Ureter (tissue), 1 donor: ENCODE data around the gene ACTR1B. TPM values are rescaled to one million over a fixed set of nuclear protein-coding genes. Genes with fewer than 3 reads are reported as not detected.
"Not testable (repeated sequence)": the region's sequence is repeated elsewhere in the genome, so short reads cannot be mapped to it uniquely, and the experiment has no call there.

Experiments
- DNase-seq: peaks from one replicate; pipeline ENCODE4 v3.0.0-alpha.2; 2020; ENCODE audit warnings: low spot score
- total RNA-seq: library from RNA; stranded (reverse); gene quantifications from one replicate; pipeline ENCODE4 v1.2.4, GENCODE V29; 2023
- donor health status: DM: yes; HTN: yes; CAD: no.

Gene ACTR1B
- total RNA-seq, 1 donor from 2014 or later: 67.4 TPM

DNA sequence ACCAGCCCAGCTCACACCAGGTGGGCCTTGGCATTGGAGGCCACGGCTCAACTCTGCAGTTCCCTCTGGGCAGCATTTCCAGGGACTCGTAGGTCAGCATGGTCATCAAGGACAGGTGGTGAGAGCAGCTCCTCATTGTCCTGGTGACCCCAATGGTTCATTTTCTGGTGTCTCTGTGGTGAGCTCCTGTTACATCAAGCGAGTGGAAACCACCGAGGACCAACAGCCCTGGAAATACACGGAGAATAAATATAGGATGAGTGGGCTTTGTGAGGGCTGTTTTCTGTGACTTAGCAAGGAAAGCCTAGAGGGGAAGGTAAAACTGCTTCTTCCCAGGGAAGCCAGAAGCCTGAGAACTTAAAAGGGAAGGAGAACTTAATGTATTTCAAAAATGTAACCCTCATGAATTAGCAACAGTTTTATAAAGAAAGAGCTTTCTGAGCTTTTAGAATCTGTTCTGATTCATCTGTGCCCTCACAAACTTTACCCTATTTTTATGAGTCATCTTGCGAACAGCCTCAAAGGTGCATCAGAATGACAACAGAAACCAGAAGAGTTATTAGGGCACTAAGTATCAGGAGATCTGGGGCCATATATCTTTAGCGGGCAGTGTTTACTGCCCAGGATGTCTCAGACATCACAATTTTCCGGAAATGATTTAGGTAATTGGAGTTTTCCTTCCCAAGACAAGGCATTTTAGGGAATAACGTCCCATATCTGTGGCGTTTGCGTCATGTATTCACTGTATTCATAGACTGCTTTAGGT is 24.4 kb upstream of the ACTR1B start:
- DNase-seq: no peak

DNA sequence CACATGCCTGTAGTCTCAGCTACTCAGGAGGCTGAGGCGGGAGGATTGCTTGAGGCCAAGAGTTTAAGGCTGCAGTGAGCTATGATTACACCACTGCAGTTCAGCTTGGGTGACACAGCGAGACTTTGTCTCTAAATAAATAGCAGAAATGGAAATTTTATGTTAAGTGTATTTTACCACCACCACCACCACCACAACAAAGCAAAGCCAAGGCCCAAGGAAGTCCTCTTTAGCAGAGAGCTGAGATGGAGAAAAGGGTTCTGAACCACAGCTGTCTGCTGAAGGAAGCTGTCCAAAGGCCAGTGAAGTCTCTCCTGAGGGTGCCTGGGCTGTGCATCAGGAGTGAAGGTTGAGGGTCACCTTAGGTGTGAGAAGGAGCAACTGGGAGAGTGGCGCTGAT is 23.4 kb upstream of the ACTR1B start:
- DNase-seq: not testable (repeated sequence)

GRCh38 chr2:97678298-97678697 is 14.5 kb upstream of the ACTR1B start:
- no peak for DNase-seq

DNA sequence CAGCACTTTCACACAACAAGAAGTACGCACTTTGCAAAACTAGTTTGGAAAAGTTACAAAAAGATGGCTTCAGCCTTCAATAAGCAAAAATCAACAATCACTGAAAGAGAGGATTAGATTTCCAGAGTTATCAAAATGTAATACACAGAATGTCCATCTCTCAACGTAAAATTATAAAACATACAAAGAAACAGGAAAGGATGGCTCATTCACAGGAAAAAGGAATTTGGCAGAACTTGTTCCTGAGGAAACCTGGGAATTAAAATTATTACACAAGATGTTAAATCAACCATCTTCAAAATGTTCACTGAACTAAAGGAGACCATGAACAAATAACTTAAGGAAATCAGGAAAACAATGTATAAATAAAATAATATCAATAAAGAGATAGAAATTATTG is 13.6 kb upstream of the ACTR1B start:
- no peak for DNase-seq

DNA sequence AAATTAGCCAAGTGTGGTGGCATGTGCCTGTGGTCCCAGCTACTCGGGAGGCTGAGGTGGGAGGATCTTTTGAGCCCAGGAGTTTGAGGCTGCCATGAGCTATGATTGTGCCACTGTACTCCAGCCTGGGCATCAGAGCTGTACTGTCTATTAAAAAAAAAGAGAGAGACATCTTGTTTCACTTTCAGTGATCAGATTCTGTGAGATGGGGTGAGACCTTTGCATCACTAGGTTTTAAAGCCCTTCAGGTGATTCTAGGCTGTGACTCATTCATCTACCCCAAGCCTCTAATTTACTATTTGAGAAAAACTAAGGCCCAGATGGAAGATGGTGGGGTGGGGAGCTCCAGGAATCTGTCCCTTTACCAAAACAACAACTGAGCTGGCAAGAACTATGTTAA is 12.8 kb upstream of the ACTR1B start:
- no peak for DNase-seq

DNA sequence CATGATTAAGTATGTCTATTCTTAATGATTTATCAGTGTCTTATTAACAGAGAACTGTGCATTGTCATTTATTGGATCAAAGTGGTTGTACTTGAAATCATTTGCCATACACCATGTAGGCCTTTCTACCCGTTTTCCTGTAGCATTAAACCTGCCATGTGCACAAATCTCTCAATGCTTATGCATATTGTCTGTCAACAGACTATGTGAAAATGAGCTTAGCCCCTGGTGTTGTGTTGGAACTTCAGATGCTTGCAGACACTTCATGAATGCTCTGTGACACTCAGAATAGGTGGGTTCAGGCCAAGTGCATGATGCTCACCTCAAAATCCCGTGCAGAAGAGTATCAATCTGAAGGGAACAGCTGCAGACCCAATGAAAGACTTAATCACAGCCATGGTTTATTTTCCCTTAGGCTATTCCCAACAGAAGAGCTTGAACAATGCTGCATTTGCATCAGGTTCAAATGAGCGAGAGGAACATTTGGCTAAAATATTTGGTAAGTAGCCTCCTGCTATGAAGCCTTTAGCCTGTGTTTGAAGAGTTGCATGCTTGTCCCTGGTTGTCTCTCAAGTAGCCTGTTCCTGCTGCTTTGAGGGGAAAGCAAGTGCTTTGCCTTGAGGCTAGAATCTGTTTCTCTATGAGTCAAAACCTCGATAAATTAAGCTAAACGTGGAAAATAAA is 11.7 kb upstream of the ACTR1B start:
- no peak for DNase-seq

DNA sequence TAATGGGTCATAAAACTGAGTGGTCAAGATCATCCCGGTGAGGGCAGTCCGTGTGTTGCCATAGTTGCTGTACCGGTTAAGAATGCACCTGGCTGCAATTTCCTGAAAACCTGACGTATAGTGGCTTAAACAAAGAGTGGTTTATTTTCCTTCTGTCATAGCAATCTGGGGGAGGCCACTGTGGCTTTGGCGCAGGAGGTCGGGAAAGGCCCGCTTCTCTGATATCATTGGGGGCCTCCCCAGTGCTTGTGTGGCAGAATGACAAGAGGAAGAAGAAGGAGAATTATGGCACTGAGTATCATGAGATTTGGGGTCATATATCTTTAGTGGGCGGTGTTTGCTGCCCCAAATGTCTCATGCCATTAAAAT is 10.1 kb upstream of the ACTR1B start:
- DNase-seq: no peak

GRCh38 chr2:97673182-97673914 is 9.5 kb upstream of the ACTR1B start:
- DNase-seq: no peak

DNA sequence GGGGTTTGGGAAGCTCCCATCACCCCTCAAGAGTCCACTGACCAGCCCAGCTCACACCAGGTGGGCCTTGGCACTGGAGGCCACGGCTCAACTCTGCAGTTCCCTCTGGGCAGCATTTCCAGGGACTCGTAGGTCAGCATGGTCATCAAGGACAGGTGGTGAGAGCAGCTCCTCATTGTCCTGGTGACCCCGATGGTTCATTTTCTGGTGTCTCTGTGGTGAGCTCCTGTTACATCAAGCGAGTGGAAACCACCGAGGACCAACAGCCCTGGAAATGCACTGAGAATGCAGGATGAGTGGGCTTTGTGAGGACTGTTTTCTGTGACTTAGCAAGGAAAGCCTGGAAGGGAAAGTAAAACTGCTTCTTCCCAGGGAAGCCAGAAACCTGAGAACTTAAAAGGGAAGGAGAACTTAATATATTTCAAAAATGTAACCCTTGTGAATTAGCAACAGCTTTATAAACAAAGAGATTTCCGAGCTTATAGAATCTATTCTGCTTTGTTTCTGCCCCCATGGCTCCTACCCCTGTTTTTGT is 8.8 kb upstream of the ACTR1B start:
- DNase-seq: not testable (repeated sequence)

DNA sequence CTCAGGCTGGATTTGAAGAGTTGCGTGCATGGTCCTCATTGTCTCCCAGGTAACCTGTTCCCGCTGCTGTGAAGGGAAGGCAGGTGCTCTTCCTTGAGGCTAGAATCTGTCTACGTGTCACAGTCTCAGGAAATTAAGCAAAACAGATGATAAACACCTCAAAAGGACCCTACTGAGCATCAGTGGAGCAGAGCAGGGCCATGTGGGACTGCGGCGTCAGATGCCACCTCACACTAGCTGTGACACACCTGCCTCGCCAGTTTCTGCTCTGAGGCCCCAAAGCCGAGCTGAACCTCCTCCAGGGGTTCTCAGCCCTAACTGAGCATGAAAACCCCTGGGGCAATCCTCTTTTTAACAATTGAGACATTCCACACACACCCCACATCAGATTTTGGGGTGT is 7.7 kb upstream of the ACTR1B start:
- DNase-seq: no peak

- DNase-seq: no peak
These were observed 6.6 kb upstream of the ACTR1B start for GRCh38 chr2:97670471-97670870.

- no peak for DNase-seq
These were observed 5.6 kb upstream of the ACTR1B start, which contains the start of gene C2orf92 for GRCh38 chr2:97669448-97669847. Gene C2orf92 (plus strand): TSS chr2:97669713. CDS start chr2:97669789, 76 bp downstream.

- DNase-seq: no peak
These were observed 759 bp upstream of the ACTR1B start for GRCh38 chr2:97664636-97664970.

DNA sequence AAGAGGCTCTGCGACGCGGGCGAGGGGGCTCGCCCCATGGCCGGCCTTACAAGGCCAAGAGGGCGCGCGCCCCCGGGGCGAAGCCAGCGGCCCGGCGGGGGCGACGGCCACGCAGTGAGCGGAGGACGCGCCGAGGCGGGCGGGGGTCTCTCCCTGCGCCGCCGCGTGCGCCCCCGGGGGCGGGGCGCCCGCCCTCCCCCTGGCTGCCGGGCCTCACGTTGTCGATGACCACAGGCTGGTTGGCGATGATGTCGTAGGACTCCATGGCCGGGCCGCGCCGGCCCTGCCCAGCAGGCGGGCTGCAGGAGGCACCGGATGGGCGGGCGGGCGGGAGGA is 250 bp downstream of the ACTR1B start:
- DNase-seq: no peak

GRCh38 chr2:97662895-97663625 is 784 bp downstream of the ACTR1B start:
- peak; percentile 70 for DNase-seq

- DNase-seq: no peak
These were observed 1.4 kb downstream of the ACTR1B start for GRCh38 chr2:97662386-97662894.

GRCh38 chr2:97661927-97662326 is 1.9 kb downstream of the ACTR1B start:
- DNase-seq: no peak

DNA sequence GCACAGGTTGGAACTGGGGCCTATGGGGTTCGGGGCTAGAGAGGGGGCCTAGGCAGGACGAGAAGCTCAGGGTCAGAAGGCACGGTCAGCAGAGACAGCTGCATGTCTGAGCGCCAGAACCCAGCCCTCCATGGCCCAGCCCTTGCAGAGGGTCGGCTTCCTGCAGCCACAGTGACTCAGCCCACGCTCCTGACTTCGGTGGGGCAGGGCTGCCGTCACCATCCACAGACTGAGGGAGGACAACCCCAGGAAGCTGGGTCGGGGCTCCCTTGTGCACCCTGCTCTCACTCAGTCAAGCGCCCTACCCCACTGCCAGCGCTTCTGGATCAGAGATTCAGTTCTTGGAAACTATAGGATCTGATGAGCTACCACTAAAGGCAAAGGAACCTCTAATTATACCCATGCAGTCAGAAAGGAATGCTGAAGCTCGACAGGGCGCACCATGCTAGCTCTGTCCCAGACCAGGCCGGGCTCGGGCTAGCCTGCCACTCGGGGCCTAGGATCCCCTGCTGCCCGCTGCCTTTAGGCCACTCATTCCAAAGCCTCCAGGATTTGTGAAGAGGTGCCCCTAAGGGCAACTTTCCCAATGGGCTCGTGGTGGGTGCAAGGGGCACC is 3.0 kb downstream of the ACTR1B start:
- DNase-seq: no peak

DNA sequence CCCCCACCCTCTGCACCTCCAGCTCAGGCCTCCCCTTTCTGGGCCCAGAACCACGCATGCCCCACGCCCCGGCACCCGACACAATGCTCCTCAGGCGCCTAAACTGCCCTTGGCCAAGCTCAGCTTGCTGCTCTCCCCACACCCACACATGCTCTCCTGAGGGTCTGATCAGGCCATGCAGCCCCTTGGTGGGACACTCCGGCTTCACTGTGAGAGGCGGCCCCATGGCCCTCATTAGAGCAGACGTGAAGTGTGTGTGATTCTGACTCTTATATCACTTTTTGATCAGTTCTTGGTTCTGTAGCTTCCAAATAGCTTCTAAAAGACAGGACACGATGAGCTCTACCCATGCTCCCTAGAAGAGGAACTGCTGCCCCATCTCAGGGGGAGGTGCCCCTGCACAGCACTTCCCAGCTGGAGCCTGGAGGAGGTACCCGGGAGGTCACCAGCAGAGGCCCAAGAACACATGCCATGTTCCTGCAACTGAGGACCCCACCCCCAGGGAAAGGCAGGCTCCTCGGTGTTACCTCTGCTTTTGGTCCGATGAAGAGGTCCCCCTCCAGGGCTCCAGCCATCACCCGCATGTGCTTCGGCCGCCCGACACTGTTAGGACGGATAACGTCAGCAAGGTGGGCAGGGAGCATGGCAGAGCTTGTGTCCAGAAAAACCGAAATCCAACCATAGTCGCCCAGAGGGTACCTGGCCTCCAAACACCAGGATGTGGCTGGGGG is 3.6 kb downstream of the ACTR1B start:
- no peak for DNase-seq

DNA sequence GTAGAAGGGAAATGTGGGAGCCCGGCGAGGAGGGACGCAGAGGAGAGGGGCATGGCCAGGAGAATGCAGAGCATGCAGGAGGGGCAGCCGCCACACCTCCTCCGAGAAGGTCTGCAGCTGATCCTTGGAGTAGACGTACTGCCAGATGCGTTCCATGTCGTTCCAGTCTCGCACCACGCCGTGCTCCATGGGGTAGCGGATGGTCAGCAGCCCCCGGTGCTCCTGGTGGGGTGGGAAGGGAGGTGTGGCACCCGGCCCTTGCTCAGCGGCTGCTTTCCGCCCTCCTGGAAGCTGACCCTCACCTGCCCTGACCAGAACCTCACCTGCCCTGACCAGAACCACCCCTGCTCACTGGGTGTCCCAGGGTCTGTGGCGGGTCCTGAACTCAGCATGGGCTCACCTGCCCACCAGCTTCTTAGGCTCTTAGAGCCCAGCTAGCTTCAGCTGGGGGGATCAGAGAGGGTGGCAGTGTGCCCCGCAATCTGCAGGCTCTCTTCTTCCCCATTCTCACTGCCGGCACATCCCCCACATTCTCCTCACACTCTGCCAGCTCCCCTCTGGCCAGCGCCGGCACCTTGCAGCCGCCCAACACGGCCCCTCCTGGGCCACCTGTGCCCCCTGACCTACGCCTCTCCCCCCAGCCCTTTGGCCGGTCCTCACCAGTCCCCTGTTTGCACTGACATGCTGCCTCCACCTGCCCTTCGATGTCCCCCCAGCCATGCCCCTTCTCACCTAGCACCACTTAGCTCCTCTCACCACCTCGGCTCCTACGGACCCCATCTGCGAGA is 4.4 kb downstream of the ACTR1B start:
- no peak for DNase-seq
